Type B pancreatic cell (in vitro differentiated cells): ENCODE measurements around the gene DUT. TPM values are rescaled to one million over a fixed set of nuclear protein-coding genes. Genes with fewer than 3 reads are reported as not detected.

Experiments used
- DNase-seq: peaks from one replicate; pipeline ENCODE4 v3.0.0; 2021; ENCODE audit warnings: mixed read lengths; ENCODE audit not compliant: unreplicated experiment; ENCODE audit errors: extremely low spot score
- H3K27ac Mint-ChIP-seq: 2 replicates; pipeline ENCODE4 v1.8.0; 2021; ENCODE audit warnings: mild to moderate bottlenecking, mixed read lengths
- H3K27me3 Mint-ChIP-seq: 2 replicates; pipeline ENCODE4 v1.8.0; 2021; ENCODE audit warnings: mixed read lengths
- H3K36me3 Mint-ChIP-seq: 2 replicates; pipeline ENCODE4 v1.8.0; 2021; ENCODE audit warnings: mixed read lengths
- H3K4me1 Mint-ChIP-seq: one replicate; pipeline ENCODE4 v1.8.0; 2021; ENCODE audit warnings: mixed read lengths; ENCODE audit not compliant: unreplicated experiment
- H3K4me3 Mint-ChIP-seq: 2 replicates; pipeline ENCODE4 v1.8.0; 2021; ENCODE audit warnings: mild to moderate bottlenecking, mixed read lengths
- H3K9me3 Mint-ChIP-seq: 2 replicates; pipeline ENCODE4 v1.8.0; 2021; ENCODE audit warnings: mixed read lengths
- long read RNA-seq: library from polyadenylated mRNA; unstranded; transcript quantifications from one replicate; pipeline ENCODE4 v2.0.0, GENCODE V29; 2020
- total RNA-seq: library from RNA; stranded (reverse); gene quantifications from 2 replicates; pipeline ENCODE4 v1.2.1, GENCODE V29; 2021; ENCODE audit warnings: low replicate concordance
- TF ChIP-seq, protein P1 (sequence below): fragments of 200-600 bp; sonication (generic); conservative IDR thresholded peaks from 2 replicates; pipeline ENCODE4 v1.5.0; 2021; ENCODE audit warnings: antibody characterized with exemption, mild to moderate bottlenecking

The DUT gene
- 63.0 and 96.5 TPM in 2 replicates for total RNA-seq
- long read RNA-seq, transcript DUT-202 (6 exons, 1,935 nt), result major isoform, 34 of 62 reads
- long read RNA-seq, transcript DUT-205 (7 exons, 769 nt), result minor isoform, 18 of 62 reads
- long read RNA-seq, partial matches to known transcripts, result 3 of 62 reads
- long read RNA-seq, other reads (novel, unspliced or antisense), result 2 of 62 reads

- Mint-ChIP-seq H3K4me1 (peaks cover 19% of the 10 kb centered on the region), H3K4me3 (peak within 1 kb of the TSS; percentile 99), H3K9me3 (no peaks in the 10 kb centered on the region), H3K36me3 (peaks cover 13% of the 10 kb centered on the region), H3K27me3 (no peaks in the 10 kb centered on the region), H3K27ac (peak within 1 kb of the TSS; percentile 96)
- TF ChIP-seq, protein P1, sequence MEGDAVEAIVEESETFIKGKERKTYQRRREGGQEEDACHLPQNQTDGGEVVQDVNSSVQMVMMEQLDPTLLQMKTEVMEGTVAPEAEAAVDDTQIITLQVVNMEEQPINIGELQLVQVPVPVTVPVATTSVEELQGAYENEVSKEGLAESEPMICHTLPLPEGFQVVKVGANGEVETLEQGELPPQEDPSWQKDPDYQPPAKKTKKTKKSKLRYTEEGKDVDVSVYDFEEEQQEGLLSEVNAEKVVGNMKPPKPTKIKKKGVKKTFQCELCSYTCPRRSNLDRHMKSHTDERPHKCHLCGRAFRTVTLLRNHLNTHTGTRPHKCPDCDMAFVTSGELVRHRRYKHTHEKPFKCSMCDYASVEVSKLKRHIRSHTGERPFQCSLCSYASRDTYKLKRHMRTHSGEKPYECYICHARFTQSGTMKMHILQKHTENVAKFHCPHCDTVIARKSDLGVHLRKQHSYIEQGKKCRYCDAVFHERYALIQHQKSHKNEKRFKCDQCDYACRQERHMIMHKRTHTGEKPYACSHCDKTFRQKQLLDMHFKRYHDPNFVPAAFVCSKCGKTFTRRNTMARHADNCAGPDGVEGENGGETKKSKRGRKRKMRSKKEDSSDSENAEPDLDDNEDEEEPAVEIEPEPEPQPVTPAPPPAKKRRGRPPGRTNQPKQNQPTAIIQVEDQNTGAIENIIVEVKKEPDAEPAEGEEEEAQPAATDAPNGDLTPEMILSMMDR, result no peak
- DNase-seq, result peak; percentile 83
Observed at GRCh38 chr15:48330855-48331795, at the start of gene DUT. Gene DUT (plus strand): TSS chr15:48331429. CDS start chr15:48331516, 87 bp downstream.

DNA sequence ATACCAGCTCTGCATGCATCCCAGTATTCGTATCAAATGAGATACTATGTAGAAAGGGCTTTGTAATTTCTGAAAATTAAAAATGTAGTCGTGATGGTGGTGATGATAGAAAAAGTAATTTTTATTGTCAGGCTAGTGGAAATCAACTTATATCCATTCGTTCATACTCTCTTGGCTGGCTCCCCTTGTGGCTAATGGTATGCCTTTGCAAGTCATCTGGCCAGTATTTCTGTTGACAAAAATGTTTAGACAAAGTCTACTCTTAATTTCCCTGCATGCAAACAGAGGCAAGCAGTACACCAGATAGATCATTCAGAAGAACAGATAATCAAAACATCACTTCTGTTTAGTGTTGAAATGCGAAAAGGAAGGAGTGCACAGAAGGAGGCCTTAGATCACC lies 49.6 kb upstream of the DUT start:
- no peaks in the 10 kb centered on the region for H3K9me3 Mint-ChIP-seq
- peaks cover 5% of the 10 kb centered on the region for H3K27me3 Mint-ChIP-seq
- H3K4me3 Mint-ChIP-seq, result no peak overlapping the region
- peaks cover 31% of the 10 kb centered on the region for H3K4me1 Mint-ChIP-seq
- TF ChIP-seq, protein P1, result peak; percentile 21
- DNase-seq, result no peak
- H3K36me3 Mint-ChIP-seq, result no peaks in the 10 kb centered on the region
- H3K27ac Mint-ChIP-seq, result no peak overlapping the region

DNA sequence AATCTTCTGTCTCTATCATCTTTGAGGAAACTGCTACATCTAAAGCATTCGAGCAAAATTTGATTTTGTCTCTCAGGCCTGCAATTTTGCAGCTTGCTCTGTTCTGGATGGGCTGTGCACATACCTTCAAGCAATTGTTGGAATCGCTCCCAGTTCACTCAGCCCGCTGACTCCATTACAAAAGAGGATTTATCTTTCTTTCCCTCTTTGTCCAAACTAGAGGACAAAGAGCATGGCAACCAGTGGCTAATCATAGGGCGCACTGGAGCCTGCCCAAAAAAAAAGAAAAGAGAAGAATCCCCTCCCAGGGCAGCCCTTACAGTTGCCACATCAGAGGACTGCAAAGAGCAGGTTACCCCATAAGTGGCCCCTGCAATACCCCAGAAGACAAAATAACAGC lies 49.0 kb upstream of the DUT start:
- Mint-ChIP-seq H3K27ac (no peak overlapping the region), H3K36me3 (no peaks in the 10 kb centered on the region), H3K4me1 (peaks cover 31% of the 10 kb centered on the region), H3K4me3 (no peak overlapping the region), H3K9me3 (no peaks in the 10 kb centered on the region), H3K27me3 (peaks cover 5% of the 10 kb centered on the region)
- DNase-seq, result no peak
- TF ChIP-seq, protein P1, result no peak

GRCh38 chr15:48283396-48284145 lies 47.7 kb upstream of the DUT start:
- DNase-seq, result no peak
- H3K36me3 Mint-ChIP-seq, result no peaks in the 10 kb centered on the region
- TF ChIP-seq, protein P1, result no peak
- peaks cover 31% of the 10 kb centered on the region for H3K4me1 Mint-ChIP-seq
- no peaks in the 10 kb centered on the region for H3K9me3 Mint-ChIP-seq
- peaks cover 5% of the 10 kb centered on the region for H3K27me3 Mint-ChIP-seq
- H3K4me3 Mint-ChIP-seq, result no peak overlapping the region
- no peak overlapping the region for H3K27ac Mint-ChIP-seq

GRCh38 chr15:48285329-48286214 lies 45.7 kb upstream of the DUT start:
- Mint-ChIP-seq H3K4me3 (peak overlapping the region; percentile 46), H3K36me3 (no peaks in the 10 kb centered on the region), H3K27ac (peak overlapping the region; percentile 33), H3K9me3 (no peaks in the 10 kb centered on the region), H3K4me1 (peaks cover 27% of the 10 kb centered on the region), H3K27me3 (peaks cover 5% of the 10 kb centered on the region)
- TF ChIP-seq, protein P1, result peak; percentile 92
- DNase-seq, result no peak
